Measurements from ENCODE around the gene SLC5A12. TPM values are rescaled to one million over a fixed set of nuclear protein-coding genes. Genes with fewer than 3 reads are reported as not detected.

Gene SLC5A12
- total RNA-seq, 1 experiment from 2014 or later: not detected

DNA sequence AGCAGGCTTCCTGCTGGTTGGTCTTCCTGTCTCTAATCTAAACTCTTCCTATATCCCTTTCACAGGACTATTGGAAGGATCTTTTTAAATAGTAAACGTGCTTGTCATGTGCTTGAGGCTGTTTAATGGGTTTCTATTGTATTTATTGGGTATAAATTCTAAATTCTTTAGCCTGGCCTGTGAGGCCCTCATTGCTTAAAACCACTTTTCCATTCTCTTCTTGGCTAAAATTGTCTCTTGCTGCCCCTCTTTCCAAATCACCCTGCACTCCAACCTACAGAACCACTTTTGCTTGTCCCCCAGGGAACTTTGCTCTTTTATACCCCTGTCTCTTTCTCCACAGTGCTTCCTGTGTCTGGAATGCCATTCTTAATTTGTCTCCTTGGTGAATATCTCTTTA, 103.4 kb downstream of the SLC5A12 start:
- no peak overlapping the region for H3K4me3 Mint-ChIP-seq (ENCODE audit: low read depth, unreplicated experiment)
- TF ChIP-seq, protein P1, sequence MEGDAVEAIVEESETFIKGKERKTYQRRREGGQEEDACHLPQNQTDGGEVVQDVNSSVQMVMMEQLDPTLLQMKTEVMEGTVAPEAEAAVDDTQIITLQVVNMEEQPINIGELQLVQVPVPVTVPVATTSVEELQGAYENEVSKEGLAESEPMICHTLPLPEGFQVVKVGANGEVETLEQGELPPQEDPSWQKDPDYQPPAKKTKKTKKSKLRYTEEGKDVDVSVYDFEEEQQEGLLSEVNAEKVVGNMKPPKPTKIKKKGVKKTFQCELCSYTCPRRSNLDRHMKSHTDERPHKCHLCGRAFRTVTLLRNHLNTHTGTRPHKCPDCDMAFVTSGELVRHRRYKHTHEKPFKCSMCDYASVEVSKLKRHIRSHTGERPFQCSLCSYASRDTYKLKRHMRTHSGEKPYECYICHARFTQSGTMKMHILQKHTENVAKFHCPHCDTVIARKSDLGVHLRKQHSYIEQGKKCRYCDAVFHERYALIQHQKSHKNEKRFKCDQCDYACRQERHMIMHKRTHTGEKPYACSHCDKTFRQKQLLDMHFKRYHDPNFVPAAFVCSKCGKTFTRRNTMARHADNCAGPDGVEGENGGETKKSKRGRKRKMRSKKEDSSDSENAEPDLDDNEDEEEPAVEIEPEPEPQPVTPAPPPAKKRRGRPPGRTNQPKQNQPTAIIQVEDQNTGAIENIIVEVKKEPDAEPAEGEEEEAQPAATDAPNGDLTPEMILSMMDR (IDR thresholded peaks at IDR 0.05; ENCODE audit: unreplicated experiment): no peak
- no peak for DNase-seq
- no peaks in the 10 kb centered on the region for H3K36me3 Mint-ChIP-seq (ENCODE audit: insufficient read depth, unreplicated experiment)
- no TSS peak for BruUV-seq (replicated peaks)
- H3K27me3 Mint-ChIP-seq (ENCODE audit: unreplicated experiment): no peaks in the 10 kb centered on the region
- H3K9me3 Mint-ChIP-seq (ENCODE audit: low read depth, unreplicated experiment): no peaks in the 10 kb centered on the region
- peaks cover 11% of the 10 kb centered on the region for H3K4me1 Mint-ChIP-seq (ENCODE audit: low read depth, unreplicated experiment)
- intact Hi-C loops (cut with micrococcal nuclease; ENCODE audit: unreplicated experiment): no loop called here
- CTCF ChIA-PET: no interaction called here
- no peak overlapping the region for H3K27ac Mint-ChIP-seq (ENCODE audit: unreplicated experiment)

Other genes starting within 250 kb of the SLC5A12 start
- not detected in 2 replicates for gene MUC15, start 149.8 kb downstream of the SLC5A12 start, total RNA-seq (2022)